ENCODE measurements around the gene SDCCAG8. TPM values are rescaled to one million over a fixed set of nuclear protein-coding genes. Genes with fewer than 3 reads are reported as not detected.

Gene SDCCAG8
- total RNA-seq, 6 experiments from 2014 or later = 13.4 to 20.6 (median 15.6) TPM

- no peak for ATAC-seq
- intact Hi-C loops (cut with DNase I) = no loop called here
- WGBS (ENCODE audit: insufficient coverage, low coverage, low lambda C conversion rate, missing lambda C conversion rate) = 83% methylated on average over 3 of the region's 3 CpGs
Observed at GRCh38 chr1:243378669-243379068, 122.8 kb downstream of the SDCCAG8 start.

GRCh38 chr1:243379208-243379607, 123.4 kb downstream of the SDCCAG8 start:
- 100% methylated on average over 1 of the region's 1 CpG for WGBS (ENCODE audit: insufficient coverage, low coverage, low lambda C conversion rate, missing lambda C conversion rate)

More at GRCh38 chr1:243378669-243379068, 122.8 kb downstream of the SDCCAG8 start:
- H3K4me1 ChIP-seq = no peaks in the 10 kb centered on the region
- H3K27me3 ChIP-seq = no peaks in the 10 kb centered on the region
- H3K9me3 ChIP-seq = no peaks in the 10 kb centered on the region
- no peak overlapping the region for H3K27ac ChIP-seq
- no peak for DNase-seq
- H3K4me3 ChIP-seq = no peak overlapping the region
- TF ChIP-seq POLR2A (IDR thresholded peaks at IDR 0.05) (no peak), CTCF (IDR thresholded peaks at IDR 0.05) (no peak)
- H3K36me3 ChIP-seq = peaks cover 0 to 11% (median 0%) of the 10 kb centered on the region in 4 donors

GRCh38 chr1:243379706-243380105, 123.9 kb downstream of the SDCCAG8 start:
- 92% methylated on average over 2 of the region's 2 CpGs for WGBS (ENCODE audit: insufficient coverage, low coverage, low lambda C conversion rate, missing lambda C conversion rate)
- ATAC-seq = no peak
- no peak for TF ChIP-seq POLR2A (IDR thresholded peaks at IDR 0.05)
- TF ChIP-seq CTCF (IDR thresholded peaks at IDR 0.05) = no peak

More at GRCh38 chr1:243379208-243379607, 123.4 kb downstream of the SDCCAG8 start:
- no peak overlapping the region for H3K27ac ChIP-seq
- DNase-seq (no peak), ATAC-seq (no peak)
- peaks cover 0 to 11% (median 0%) of the 10 kb centered on the region in 4 donors for H3K36me3 ChIP-seq
- TF ChIP-seq POLR2A (IDR thresholded peaks at IDR 0.05) (no peak), CTCF (IDR thresholded peaks at IDR 0.05) (no peak)
- no peaks in the 10 kb centered on the region for H3K27me3 ChIP-seq
- no peaks in the 10 kb centered on the region for H3K4me1 ChIP-seq
- no peaks in the 10 kb centered on the region for H3K9me3 ChIP-seq
- intact Hi-C loops (cut with DNase I) = no loop called here
- no peak overlapping the region for H3K4me3 ChIP-seq

GRCh38 chr1:243388276-243388675, 132.4 kb downstream of the SDCCAG8 start:
- WGBS (ENCODE audit: insufficient coverage, low coverage, low lambda C conversion rate, missing lambda C conversion rate) = 60% methylated on average over 1 of the region's 1 CpG
- no peak overlapping the region for H3K4me3 ChIP-seq
- TF ChIP-seq POLR2A (IDR thresholded peaks at IDR 0.05) (no peak), CTCF (IDR thresholded peaks at IDR 0.05) (no peak)
- no peaks in the 10 kb centered on the region for H3K9me3 ChIP-seq
- ATAC-seq (no peak), DNase-seq (no peak)
- H3K36me3 ChIP-seq = no peaks in the 10 kb centered on the region
- intact Hi-C loops (cut with DNase I) = no loop called here
- no peaks in the 10 kb centered on the region for H3K27me3 ChIP-seq
- H3K27ac ChIP-seq = no peak overlapping the region
- no peaks in the 10 kb centered on the region for H3K4me1 ChIP-seq

More at GRCh38 chr1:243379706-243380105, 123.9 kb downstream of the SDCCAG8 start:
- Histone ChIP-seq H3K27ac (no peak overlapping the region), H3K27me3 (no peaks in the 10 kb centered on the region), H3K4me1 (no peaks in the 10 kb centered on the region), H3K9me3 (no peaks in the 10 kb centered on the region), H3K36me3 (peaks cover 0 to 11% (median 0%) of the 10 kb centered on the region in 4 donors), H3K4me3 (no peak overlapping the region)
- intact Hi-C loops (cut with DNase I) = no loop called here
- no peak for DNase-seq
